GM12878 (cell line): ENCODE measurements around the gene RPL7L1.

Experiments used
- ATF2 ChIP-seq: IDR thresholded peaks from 2 replicates; pipeline ENCODE4 v1.6.1; 2012; ENCODE audit warnings: low read length, inconsistent platforms
- ATF3 ChIP-seq: IDR thresholded peaks from 2 replicates; pipeline ENCODE4 v1.6.1; 2011; ENCODE audit warnings: low read depth, mild to moderate bottlenecking, low read length, moderate library complexity, borderline replicate concordance; ENCODE audit errors: extremely low read depth
- CREB1 ChIP-seq: IDR thresholded peaks from 2 replicates; pipeline ENCODE4 v1.6.1; 2012; ENCODE audit warnings: low read depth, mild to moderate bottlenecking, inconsistent platforms
- STAT3 ChIP-seq: IDR thresholded peaks from 2 replicates; pipeline ENCODE4 v1.6.1; 2011; ENCODE audit warnings: low read depth, low read length, improper control_type of control experiment
- TCF3 ChIP-seq: IDR thresholded peaks from 2 replicates; pipeline ENCODE4 v1.6.1; 2012; ENCODE audit warnings: low read depth, mild to moderate bottlenecking, low read length, borderline replicate concordance; ENCODE audit not compliant: insufficient read depth
- YY1 ChIP-seq: IDR thresholded peaks from 2 replicates; pipeline ENCODE4 v1.6.1; 2011; ENCODE audit warnings: low read depth, mild to moderate bottlenecking, low read length
- TF ChIP-seq, protein P1 (sequence below): IDR thresholded peaks from 2 replicates; pipeline ENCODE4 v1.6.1; 2012; ENCODE audit warnings: mild to moderate bottlenecking, low read depth, low read length

- TF ChIP-seq, protein P1, sequence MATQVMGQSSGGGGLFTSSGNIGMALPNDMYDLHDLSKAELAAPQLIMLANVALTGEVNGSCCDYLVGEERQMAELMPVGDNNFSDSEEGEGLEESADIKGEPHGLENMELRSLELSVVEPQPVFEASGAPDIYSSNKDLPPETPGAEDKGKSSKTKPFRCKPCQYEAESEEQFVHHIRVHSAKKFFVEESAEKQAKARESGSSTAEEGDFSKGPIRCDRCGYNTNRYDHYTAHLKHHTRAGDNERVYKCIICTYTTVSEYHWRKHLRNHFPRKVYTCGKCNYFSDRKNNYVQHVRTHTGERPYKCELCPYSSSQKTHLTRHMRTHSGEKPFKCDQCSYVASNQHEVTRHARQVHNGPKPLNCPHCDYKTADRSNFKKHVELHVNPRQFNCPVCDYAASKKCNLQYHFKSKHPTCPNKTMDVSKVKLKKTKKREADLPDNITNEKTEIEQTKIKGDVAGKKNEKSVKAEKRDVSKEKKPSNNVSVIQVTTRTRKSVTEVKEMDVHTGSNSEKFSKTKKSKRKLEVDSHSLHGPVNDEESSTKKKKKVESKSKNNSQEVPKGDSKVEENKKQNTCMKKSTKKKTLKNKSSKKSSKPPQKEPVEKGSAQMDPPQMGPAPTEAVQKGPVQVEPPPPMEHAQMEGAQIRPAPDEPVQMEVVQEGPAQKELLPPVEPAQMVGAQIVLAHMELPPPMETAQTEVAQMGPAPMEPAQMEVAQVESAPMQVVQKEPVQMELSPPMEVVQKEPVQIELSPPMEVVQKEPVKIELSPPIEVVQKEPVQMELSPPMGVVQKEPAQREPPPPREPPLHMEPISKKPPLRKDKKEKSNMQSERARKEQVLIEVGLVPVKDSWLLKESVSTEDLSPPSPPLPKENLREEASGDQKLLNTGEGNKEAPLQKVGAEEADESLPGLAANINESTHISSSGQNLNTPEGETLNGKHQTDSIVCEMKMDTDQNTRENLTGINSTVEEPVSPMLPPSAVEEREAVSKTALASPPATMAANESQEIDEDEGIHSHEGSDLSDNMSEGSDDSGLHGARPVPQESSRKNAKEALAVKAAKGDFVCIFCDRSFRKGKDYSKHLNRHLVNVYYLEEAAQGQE, result no peak
- TF ChIP-seq TCF3 (no peak), YY1 (no peak), STAT3 (no peak), CREB1 (no peak), ATF2 (no peak), ATF3 (no peak)
Observed at GRCh38 chr6:42933205-42933604, 53.8 kb downstream of the RPL7L1 start.
